T-helper 1 cell (primary cell): ENCODE data around the gene NABP2.
"Not testable (repeated sequence)": the region's sequence is repeated elsewhere in the genome, so short reads cannot be mapped to it uniquely, and the experiment has no call there.

ENCODE experiments used
- DNase-seq, 5 donors: peaks; one replicate each; pipeline ENCODE4 v3.0.0-alpha.2; 2012 to 2020

NABP2 gene

DNA sequence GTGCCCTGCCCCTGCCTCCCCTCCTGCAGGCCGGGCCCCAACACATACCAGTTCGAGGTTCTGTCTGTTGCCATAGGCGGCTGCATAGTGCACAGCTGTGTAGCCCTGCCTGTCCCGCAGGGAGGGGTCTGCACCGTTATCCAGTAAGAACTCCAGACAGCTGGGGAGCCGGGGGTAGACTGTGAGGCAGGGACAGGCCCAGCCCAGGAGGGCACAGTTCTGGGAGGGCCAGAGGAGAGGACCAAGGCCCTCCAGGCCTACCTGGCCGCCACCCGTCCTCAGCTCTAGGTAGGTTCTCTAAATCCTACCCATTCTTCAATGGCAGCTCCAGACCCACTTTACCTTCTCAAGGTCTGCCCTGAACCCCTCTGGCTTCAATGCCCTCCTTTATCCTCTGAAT, 24.6 kb downstream of the NABP2 start:
- DNase-seq, result no peak

DNA sequence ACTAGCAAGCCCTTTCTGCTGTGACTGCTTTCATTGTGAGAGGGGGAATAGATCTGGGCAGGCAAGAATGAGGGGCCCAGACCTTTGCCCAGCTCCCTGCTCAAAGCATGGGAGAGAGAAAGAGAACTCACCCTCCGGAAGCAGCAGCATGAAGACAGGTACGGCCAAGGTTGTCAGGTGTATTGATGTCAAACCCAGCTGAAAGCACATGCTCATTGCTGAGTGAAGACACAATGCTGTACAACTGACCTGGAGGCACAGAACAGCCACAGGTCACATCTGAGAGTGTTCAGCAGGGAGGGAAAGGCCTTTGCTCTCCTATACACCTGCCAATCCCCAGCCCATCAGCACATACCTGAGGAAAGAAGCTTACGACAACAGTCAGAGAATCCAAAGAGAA, 28.5 kb downstream of the NABP2 start:
- no peak for DNase-seq

DNA sequence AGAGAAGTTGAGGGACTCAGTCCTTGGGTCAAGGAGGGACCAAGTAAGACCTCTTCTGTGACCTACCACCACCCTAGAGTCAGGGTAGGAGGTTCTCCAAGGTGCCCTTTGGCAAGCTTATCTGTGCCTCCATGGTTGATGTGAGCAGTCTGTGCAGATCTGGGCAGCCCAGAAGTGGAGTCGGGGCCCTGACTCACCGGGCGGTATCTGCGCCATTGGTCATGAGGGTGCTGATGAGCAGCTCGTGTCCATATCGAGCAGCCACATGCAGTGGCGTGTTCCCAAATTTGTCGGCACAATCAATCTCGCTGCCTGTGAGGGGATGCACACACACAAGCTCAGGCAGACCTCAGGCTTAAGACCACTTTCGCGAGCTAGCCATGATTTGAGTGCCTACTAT, 28.9 kb downstream of the NABP2 start:
- no peak for DNase-seq

DNA sequence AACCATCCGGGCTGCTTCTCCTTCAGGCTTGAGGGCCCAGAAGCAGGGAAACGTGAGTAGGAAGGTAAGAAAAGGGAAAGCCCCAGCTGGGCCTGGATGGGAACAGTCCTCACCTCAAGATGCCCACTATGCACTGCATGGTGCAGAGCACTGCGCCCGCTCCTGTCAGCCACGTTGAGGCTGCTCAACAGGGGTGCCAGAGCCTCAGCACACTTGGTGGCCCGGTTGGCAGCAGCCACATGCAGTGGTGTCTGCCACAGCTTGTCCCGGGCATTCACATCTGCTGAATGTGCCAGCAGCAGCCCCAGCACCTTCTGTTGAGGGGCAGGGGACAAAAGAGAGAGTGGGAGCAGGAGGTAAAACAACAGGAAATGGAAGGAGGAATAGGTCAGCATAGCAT, 31.5 kb downstream of the NABP2 start:
- no peak for DNase-seq

DNA sequence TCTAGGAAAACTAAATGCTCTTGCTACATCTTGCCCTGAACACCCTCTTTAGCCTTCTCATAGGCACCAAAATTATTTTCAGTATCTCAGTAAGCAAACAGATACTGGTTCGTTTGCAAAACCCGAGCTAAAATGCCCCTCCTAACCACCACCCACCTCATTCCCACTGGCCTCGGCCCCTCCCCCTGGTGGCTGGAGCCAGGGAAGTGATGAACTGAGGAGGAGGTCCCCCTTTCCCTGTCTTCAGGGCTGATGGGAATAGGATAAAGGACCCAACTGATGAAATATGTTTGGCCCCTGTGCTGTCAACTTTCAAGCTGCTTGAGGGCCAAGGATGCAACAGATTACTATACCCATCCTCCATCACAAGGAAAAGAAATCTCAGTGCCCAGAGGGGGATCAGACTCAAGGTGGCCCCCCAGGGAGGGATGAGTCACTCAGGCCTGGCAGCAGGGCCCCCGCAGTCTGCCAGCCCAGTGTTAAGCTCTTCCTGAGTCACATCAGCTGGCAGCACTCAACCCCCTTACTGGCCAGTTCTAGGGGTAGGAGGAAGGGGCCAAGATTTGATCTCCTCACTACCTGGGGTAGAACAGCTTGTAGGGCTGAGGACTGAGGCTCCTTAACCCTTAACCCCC, 32.3 kb downstream of the NABP2 start:
- DNase-seq, result no peak

DNA sequence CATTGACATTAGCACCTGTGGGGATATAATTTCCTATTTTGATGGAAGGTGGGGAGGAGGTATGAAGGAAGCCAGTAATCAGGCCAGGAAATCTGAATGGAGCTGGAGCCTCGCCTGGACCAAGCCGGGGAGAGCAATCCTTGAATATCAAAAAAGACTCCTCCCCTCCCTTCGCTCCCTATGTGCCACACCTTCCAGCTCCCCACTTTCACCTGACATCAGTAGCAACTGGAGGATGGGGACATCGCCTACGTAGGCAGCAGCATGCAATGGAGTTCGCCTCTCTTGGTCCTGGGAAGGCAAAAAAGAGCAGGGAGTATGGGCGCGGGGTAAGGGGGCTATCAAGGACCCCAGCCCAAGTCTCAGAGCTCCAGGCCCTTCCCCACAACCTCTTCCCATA, 32.9 kb downstream of the NABP2 start:
- no peak for DNase-seq

DNA sequence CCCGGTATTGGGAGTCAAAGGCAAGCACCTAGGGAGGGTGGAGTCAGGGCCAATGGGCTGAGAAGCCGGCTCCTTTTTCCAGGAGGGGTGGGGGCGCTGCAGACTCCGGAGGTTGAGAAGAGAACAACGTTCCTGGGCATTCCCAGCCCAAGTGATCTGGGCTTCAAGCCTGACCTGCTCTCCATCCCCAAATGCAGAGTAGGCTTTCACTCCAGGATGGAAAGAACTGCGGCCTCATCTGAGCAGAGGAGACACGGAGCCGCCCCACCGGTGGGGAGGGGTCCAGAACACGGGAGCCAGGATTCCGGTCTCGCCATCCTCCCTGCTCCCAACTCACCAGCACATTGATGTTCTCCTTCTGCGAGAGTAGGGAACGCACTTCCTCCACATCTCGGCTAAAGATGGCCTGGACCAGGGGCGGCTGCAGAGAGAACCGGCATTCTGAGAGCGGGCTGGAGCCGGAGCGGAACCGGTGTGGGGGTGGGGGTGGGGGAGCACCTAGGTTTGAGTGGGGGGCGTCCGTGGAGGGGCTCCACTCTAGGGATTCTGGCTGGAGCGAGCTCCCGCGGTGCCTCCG, 33.4 kb downstream of the NABP2 start:
- DNase-seq, result no peak

DNA sequence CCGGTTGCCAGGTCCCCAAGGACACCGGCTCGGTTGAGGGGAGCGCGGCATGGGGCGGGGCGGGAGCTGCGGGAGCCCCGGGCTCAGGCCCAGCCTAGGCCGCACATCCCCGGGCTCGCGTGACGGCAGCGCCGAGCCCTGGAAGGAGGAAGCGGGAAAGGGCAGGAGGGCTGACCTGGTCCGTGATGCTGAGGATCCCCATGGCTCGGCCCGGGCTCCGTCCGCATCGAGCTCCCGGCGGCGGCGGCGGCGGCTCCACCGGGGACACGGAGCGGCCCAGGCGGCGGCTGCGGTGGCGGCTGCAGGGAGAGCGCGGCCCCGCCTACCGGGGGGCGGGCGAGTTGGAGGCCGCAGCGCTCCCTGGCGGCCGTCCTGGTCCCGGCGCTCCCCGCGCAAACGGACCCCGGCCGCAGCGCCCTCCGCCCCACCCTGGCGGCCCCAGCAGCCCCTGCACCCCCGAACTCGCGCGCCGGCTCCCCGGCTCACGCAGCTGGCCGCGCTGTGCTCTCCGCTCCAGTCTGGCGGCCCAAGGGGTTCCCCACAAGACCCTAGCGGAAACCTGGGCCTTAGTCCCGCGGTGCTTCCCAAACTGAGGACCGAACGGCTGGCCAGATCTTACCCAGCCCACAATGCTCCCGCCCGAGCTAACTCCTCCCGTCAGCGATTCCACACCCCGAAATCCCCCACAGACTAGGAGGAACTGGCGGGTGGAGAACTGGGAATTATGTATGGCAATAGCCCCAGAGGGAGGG, 34.1 kb downstream of the NABP2 start, which contains the start of gene ANKRD52:
Gene ANKRD52 (minus strand): TSS at position 317 of the 752 bp plus-strand sequence. CDS start 115 bp downstream, at position 202.
- DNase-seq, result peak; percentile 67 to 83 (median 76)

DNA sequence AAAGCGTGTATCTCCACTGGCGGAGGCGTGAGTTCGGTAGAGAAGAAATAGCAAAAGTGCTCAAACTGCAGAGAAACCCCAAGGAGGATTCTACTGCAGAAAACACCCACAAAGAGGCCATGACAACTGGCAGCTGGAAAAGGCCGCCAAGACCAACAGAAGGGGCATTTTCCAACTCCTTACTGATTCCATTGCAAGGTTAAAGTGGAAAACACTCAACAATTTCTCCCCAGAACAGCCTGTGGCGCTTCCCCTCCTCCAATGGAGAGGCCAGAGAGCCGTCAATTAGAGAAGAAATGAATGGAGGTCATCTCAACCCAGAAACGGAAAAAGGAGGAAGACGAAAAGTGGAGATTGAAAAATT, 34.7 kb downstream of the NABP2 start:
- no peak for DNase-seq

DNA sequence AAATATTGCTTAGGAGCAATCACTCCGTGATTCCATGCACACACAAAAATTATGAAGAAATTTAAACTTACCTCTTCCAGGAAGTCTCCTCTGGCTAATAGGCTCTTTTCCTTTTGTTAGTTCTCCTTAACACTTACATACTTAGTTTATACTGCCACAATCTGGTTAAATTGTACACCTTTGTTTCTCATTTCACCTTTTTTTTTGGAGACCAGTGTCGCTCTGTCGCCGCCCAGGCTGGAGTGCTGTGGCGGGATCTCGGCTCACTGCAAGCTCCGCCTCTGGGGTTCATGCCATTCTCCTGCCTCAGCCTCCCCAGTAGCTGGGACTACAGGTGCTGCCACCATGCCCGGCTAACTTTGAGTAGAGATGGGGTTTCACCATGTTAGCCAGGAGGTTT, 36.2 kb downstream of the NABP2 start:
- no peak for DNase-seq

DNA sequence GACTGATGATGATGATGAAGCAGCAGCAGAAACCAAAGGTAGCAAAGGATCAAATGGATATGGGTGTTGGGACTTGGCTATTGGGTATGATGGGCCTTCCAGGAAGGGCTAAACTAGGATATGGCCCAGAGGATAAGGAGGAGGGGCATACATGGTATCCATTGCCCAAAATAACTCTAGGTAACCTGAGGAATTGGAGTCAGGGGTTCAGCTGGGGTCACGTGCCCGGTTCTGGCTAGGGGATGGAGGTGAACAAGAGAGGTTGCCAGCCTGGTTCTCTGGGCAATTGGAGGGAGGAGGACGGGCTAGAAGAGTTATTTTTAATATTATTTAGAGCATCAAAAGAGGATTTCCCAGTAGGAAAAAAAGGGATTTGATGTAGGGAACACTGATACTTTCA, 36.8 kb downstream of the NABP2 start:
- DNase-seq, result no peak

DNA sequence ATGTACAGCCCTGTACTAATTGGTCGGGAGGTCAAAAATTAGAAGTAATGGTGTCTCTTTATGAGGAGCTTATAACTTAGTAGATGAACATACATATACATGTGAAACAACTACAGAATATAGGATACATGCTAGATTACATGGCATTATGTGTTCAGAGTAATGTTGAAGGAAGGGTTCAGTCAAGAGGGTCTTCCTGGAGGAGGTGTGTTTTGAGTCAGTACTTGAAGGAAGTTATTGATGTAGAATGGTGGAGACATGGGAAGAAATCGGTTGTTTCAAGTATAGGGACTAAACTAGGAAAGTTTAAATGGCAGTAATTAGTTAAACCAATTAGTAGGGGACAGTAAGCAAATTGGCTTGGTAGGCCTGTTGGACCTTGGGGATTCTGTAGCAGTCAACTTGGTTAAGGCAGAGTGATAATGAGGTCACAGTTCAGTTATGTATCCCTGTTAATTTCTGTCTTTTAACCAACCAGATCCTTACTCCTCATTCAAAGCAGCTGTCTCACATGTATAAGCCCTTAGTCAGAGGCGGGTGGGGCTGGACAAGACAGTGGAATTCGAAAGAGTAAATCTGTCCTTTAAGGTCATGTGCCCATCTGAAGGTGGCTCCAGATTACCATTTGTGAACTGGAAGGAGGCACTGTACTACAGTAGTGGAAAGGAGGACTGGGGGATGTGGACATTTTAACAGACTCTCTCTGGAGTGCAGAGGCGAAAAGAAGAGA, 37.5 kb downstream of the NABP2 start:
- no peak for DNase-seq

DNA sequence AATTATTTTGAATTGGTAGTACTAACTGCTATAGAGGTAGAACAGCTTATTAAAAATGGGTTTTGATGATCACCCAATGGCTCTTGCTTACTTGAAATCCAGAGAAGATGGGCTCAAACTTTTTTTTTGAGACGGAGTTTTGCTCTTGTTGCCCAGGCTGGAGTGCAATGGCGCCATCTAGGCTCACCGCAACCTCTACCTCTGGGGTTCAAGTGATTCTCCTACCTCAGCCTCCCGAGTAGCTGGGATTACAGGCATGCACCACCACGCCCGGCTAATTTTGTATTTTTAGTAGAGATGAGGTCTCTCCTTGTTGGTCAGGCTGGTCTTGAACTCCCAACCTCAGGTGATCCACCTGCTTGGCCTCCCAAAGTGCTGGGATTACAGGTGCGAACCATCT, 38.8 kb downstream of the NABP2 start:
- DNase-seq, result not testable (repeated sequence)

DNA sequence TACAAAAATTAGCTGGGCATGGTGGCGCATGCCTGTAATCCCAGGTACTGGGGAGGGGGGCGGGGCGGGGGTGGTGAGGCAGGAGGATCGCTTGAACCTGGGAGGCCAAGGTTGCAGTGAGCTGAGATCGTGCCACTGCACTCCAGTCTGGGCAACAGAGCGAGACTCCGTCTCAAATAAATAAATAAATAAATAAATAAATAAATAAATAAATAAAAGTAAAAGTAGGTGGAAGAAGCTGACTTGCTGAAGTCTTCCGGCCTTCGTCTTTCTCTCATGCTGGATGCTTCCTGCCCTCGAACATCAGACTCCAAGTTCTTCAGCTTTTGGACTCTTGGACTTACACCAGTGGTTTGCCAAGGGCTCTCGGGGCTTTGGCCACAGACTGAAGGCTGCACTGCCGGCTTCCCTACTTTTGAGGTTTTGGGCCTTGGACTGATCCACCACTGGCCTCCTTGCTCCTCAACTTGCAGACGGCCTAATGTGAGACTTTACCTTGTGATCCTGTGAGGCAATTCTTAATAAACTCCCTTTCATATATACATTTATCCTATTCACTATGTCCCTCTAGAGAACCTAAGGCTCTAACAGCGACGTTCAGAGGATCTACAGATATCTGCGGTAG, 42.0 kb downstream of the NABP2 start:
- not testable (repeated sequence) for DNase-seq

DNA sequence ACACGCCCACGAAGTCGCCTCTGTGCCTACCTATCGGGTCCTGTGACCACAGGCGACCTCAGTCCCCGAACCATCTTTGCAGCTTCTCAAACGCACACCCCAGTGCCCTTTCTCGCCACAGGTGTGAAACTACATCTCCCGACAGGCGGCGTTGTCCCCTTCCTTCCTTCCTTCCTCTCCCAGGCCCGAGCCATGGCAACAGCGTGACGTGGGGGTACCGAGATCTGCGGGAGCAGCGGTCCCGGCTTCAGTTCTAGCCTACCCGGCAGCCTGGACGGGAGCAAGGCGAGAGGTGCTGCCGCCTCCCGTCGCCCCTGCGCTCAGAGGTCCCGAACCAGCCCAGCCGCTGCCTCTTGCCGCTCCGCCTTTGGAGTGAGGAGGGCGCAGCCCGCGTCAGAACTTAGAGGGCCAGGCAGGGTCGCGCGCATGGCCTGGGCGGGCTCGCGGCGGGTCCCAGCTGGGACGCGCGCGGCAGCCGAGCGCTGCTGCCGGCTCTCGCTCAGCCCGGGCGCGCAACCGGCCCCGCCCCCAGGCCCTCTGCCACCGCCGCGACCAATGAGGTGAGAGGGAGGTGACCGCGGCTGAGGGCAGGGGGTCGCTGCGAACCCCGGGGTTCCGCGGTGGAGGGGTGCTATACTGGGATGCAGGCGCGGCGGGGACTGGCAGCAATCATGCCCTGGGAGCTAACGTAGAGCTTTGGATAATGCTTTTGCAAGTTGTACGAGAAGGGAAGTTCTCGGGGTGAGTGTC, 42.7 kb downstream of the NABP2 start, which contains the start of gene COQ10A:
Gene COQ10A (plus strand): TSS at position 250 of the 750 bp plus-strand sequence. CDS start 177 bp downstream, at position 427.
- peak; percentile 79 to 92 (median 86) for DNase-seq

DNA sequence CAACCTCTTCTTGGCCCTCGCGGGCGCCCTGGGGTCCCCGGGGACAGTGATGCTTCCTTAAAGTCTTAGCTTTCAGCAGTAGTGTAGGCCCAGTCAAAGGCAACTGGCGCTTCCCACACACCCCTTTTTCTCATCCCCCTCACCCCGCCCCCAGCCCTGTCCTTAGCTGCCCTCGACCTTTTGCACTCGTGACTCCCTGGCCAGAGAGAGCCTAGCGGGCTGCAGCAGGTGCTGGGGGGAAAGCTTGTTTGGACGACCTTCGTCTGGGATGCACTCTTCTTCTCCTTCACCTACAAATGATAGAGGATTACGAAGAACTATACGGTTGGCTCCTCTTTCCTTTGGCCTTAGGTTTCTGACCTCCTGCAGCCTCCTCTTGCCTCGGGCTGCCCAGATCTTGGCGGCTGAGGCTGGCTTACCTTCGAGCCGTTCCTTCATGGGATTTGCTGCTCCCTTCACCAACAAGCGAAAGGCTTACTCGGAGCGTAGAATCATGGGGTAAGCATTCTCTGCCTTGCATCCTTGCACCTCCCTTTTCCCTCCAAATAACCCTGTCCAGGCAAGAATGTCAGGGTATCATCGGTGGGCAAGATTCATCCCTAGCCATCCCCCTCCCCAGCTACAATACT, 43.4 kb downstream of the NABP2 start:
- no peak for DNase-seq

DNA sequence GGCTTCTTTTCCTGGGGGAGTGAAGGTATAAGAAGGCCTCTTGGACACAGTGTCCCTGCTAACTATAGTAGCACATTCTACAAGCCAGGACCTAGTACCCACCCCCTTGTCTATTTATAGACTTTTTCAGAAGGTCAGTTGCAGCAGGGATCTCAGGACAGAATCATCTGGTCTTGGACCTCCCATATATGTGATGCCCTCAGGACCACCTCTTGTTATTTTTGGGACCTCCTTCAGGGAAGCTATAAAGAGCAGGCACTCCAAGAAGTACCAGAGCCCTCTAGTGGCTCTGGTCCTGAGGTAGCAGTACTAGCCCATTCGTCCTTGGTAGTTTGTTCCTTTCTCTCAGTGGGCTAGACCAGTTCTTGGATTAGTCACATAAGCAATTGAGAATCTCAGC, 46.9 kb downstream of the NABP2 start:
- no peak for DNase-seq

DNA sequence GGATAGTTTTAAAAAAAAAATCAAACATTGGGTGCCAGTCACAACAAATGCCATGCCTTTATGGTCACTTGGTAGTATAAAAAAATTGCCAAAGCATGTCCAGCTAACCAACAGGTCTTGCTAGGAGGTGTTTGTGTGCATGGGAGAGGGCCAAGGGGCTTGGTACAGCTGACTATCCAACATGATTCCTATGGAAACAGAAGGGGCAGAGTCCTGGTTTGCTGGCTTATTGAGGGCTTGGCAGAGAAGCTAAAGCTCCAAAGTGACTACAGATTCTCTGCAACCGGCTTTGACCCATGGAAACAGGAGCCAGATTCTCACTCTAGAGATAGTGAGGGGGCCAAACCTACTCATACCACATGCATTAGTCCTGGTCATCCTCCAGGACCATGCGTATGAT, 48.3 kb downstream of the NABP2 start:
- not testable (repeated sequence) for DNase-seq

DNA sequence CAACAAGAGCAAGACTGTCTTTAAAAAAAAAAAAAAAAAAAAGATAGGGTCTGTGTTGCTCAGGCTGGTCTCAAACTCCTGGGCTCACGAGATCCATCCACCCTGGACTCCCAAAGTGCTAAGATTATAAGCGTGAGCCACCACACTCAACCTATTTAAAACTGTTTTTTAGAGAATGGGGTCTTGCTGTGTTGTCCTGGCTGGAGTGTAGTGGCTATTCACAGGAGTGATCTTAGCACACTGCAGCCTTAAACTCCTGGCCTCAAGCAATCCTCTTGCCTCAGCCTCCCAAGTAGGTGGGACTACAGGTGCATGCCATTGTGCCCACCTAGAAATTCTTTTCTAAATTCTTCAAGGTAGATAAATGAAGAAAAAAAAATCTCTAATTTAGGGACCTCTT, 50.2 kb downstream of the NABP2 start:
- no peak for DNase-seq

DNA sequence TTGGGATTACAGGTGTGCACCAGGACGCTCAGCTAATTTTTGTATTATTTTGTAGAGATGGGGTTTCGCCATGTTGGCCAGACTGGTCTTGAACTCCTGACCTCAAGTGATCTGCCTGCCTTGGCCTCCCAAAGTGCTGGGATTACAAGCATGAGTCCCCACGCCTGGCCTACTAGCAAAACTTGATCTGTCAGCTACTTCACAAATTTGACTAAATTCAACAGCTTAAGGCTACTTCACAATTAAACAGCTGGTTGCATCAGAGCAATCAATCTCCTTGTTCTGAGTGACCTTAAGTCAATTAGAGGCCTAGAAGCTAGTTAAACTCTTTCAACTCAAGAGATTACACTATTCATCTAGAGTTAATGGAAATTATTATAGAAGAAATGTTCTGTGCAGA, 54.8 kb downstream of the NABP2 start:
- DNase-seq, result no peak
